ENCODE data around the gene SDF2L1. TPM values are rescaled to one million over a fixed set of nuclear protein-coding genes. Genes with fewer than 3 reads are reported as not detected.

The SDF2L1 gene
- total and polyA plus RNA-seq, 10 of the 15 experiments (the other 5 are each of a cell fraction or from before 2014, with no cell fraction given) = 3.0 to 214 (median 55.5) TPM

GRCh38 chr22:21599053-21599893 lies 42.8 kb upstream of the SDF2L1 start:
- CTCF ChIA-PET = no interaction called here

More at GRCh38 chr22:21599053-21599893, 42.8 kb upstream of the SDF2L1 start:
- Histone ChIP-seq H3K79me2 (ENCODE audit: control insufficient read depth, insufficient read depth, low read length) (peaks cover 43% of the 10 kb centered on the region), H3K9ac (ENCODE audit: control insufficient read depth, insufficient read depth, low read length) (no peak overlapping the region), H4K20me1 (ENCODE audit: control insufficient read depth, insufficient read depth) (peaks cover 8% of the 10 kb centered on the region; the same call in 1 of the 2 replicates), H3K36me3 (ENCODE audit: control insufficient read depth in 2 of 2, insufficient read depth in 2 of 2, low read length in 1 of 2) (peaks cover 21 to 22% of the 10 kb centered on the region in 2 experiments), H3K27ac (ENCODE audit: control insufficient read depth, insufficient read depth) (no peak overlapping the region), H3K9me3 (replicated peaks; ENCODE audit: control insufficient read depth, insufficient read depth, low read length) (no peaks in the 10 kb centered on the region), H2AFZ (ENCODE audit: control insufficient read depth, low read depth, low read length) (no peak overlapping the region), H3K4me3 (no peak overlapping the region), H3K27me3 (replicated peaks in 1 of 2; ENCODE audit: control insufficient read depth in 2 of 2, insufficient read depth in 2 of 2, low read length in 1 of 2) (no peaks in the 10 kb centered on the region), H3K4me2 (ENCODE audit: control insufficient read depth, insufficient read depth) (no peak overlapping the region), H3K4me1 (ENCODE audit: control insufficient read depth, insufficient read depth, low read length) (no peaks in the 10 kb centered on the region)
- TF ChIP-seq, protein P1, sequence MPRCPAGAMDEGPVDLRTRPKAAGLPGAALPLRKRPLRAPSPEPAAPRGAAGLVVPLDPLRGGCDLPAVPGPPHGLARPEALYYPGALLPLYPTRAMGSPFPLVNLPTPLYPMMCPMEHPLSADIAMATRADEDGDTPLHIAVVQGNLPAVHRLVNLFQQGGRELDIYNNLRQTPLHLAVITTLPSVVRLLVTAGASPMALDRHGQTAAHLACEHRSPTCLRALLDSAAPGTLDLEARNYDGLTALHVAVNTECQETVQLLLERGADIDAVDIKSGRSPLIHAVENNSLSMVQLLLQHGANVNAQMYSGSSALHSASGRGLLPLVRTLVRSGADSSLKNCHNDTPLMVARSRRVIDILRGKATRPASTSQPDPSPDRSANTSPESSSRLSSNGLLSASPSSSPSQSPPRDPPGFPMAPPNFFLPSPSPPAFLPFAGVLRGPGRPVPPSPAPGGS (IDR thresholded peaks at IDR 0.05; ENCODE audit: borderline replicate concordance, insufficient read depth, low read depth, low read length, poor library complexity, severe bottlenecking) = no peak
- no peak for TF ChIP-seq FOXK2 (IDR thresholded peaks at IDR 0.05)
- TF ChIP-seq, protein P2, sequence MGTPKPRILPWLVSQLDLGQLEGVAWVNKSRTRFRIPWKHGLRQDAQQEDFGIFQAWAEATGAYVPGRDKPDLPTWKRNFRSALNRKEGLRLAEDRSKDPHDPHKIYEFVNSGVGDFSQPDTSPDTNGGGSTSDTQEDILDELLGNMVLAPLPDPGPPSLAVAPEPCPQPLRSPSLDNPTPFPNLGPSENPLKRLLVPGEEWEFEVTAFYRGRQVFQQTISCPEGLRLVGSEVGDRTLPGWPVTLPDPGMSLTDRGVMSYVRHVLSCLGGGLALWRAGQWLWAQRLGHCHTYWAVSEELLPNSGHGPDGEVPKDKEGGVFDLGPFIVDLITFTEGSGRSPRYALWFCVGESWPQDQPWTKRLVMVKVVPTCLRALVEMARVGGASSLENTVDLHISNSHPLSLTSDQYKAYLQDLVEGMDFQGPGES (IDR thresholded peaks at IDR 0.05) = no peak
- TF ChIP-seq PAX8 (IDR thresholded peaks at IDR 0.05) = no peak
- no peak for TF ChIP-seq EGR1 (IDR thresholded peaks at IDR 0.05; ENCODE audit: borderline replicate concordance in 1 of 2, low read depth in 2 of 2, low read length in 2 of 2)
- TF ChIP-seq CBX5 (IDR thresholded peaks at IDR 0.05; ENCODE audit: low read depth) = no peak
- TF ChIP-seq KLF5 (IDR thresholded peaks at IDR 0.05; ENCODE audit: partially characterized antibody) = no peak
- no peak for TF ChIP-seq LARP7 (IDR thresholded peaks at IDR 0.05)
- FAIRE-seq (no peak), DNase-seq (ENCODE audit: low read depth, low spot score) (no peak), ATAC-seq (no peak)
- in situ Hi-C loops (cut with MboI) (no loop called here), intact Hi-C loops (cut with micrococcal nuclease; ENCODE audit: unreplicated experiment) (no loop called here)
- BruUV-seq (replicated peaks) = no TSS peak
- WGBS (ENCODE audit: insufficient coverage, insufficient replicate concordance, low lambda C conversion rate, missing lambda C conversion rate) = 87% methylated on average over 6 of the region's 6 CpGs
- POLR2A ChIA-PET = no interaction called here
- SMC1A ChIA-PET (ENCODE audit: uncharacterized antibody, unreplicated experiment) = interaction anchor here (1.5 kb wide), 1 partner anchor 10 kb away, joined by 5 read pairs; no protein-coding TSS in a partner anchor
- RAD21 ChIA-PET (ENCODE audit: unreplicated experiment) = no interaction called here

Data from GM12878 (cell line).